ENCODE data around the gene FLII. TPM values are rescaled to one million over a fixed set of nuclear protein-coding genes. Genes with fewer than 3 reads are reported as not detected.

FLII gene
- total RNA-seq, 4 donors from 2014 or later, result 93.0 to 307 (median 144) TPM

DNA sequence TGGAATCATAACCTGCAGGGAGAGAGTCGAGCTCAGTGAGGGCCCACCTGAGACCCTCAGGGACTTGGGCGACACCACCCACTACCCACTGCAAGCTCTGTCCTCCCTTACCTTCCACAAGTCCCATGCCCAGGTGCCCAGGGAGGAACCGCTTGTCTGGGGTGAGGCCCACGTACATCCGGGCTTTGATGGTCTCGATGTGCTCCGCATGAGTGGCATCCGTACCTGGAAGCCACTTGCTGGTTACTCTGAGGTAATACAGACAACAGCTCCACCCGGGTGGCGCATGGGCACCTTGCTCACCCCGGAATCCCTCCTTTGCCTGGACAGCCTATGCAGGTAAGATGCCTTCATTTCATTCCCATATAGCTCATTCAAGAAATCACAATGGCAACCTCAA is 26.8 kb upstream of the FLII start:
- intact Hi-C loops (cut with DNase I; ENCODE audit: low total_unique reads), result no loop called here
- Histone ChIP-seq H3K9me3 (no peaks in the 10 kb centered on the region), H3K27me3 (no peaks in the 10 kb centered on the region), H3K4me1 (no peaks in the 10 kb centered on the region), H3K36me3 (no peaks in the 10 kb centered on the region), H3K4me3 (no peak overlapping the region), H3K27ac (no peak overlapping the region)
- no peak for TF ChIP-seq POLR2A (IDR thresholded peaks at IDR 0.05)
- TF ChIP-seq, protein P1, sequence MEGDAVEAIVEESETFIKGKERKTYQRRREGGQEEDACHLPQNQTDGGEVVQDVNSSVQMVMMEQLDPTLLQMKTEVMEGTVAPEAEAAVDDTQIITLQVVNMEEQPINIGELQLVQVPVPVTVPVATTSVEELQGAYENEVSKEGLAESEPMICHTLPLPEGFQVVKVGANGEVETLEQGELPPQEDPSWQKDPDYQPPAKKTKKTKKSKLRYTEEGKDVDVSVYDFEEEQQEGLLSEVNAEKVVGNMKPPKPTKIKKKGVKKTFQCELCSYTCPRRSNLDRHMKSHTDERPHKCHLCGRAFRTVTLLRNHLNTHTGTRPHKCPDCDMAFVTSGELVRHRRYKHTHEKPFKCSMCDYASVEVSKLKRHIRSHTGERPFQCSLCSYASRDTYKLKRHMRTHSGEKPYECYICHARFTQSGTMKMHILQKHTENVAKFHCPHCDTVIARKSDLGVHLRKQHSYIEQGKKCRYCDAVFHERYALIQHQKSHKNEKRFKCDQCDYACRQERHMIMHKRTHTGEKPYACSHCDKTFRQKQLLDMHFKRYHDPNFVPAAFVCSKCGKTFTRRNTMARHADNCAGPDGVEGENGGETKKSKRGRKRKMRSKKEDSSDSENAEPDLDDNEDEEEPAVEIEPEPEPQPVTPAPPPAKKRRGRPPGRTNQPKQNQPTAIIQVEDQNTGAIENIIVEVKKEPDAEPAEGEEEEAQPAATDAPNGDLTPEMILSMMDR (IDR thresholded peaks at IDR 0.05), result no peak
- no peak for DNase-seq

DNA sequence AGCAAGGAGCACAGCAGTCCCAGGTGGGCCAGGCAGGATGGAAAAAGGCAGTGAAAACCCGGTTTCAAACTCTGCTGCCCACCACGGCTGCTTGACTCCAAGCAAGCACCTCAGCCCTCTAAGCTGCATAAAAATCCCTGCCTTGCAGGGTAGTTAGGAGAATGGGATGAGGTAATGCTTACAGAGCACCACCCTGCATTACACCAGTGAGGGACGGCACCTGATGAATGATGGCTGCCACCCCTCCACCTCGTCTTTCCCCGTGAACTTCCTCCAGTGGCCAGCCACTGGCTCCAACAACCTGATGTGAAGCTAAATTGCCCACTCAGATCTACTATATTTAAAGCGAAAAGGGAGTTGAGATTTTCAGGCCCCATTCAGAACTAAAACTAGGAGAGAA is 23.2 kb upstream of the FLII start:
- H3K27ac ChIP-seq, result no peak overlapping the region
- H3K4me3 ChIP-seq, result no peak overlapping the region
- intact Hi-C loops (cut with DNase I; ENCODE audit: low total_unique reads), result no loop called here
- no peaks in the 10 kb centered on the region for H3K27me3 ChIP-seq
- TF ChIP-seq, protein P1 (IDR thresholded peaks at IDR 0.05), result no peak
- no peak for TF ChIP-seq POLR2A (IDR thresholded peaks at IDR 0.05)
- DNase-seq, result no peak
- H3K9me3 ChIP-seq, result no peaks in the 10 kb centered on the region
- no peaks in the 10 kb centered on the region for H3K36me3 ChIP-seq
- H3K4me1 ChIP-seq, result no peaks in the 10 kb centered on the region

DNA sequence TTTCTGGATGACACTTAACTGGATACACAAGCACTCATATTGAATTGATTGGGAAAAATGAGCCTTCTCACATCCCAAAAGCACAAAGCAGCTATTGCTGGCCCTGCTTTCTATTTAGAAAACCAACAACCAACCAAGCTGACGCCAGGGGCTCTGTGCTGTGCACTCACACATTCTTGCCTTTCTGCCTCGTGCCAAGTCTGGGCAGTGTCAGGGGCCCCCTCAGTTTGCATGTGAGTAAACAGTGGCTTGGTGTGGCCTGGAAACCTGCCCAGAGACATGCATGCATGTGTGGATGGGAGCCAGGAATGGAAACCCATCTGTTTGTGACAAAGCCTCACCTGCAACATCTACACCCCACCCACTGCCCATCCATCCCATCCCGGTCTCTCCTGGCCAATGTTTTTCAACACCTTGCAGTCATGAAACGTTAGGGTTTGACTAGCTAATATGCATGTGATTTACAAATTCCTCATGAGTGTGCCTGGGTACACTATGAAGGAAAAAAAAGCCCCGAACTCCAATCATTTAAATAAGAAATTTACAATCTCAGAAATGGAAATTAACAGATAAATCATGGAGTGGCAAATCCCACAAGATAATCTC is 22.3 kb upstream of the FLII start:
- Histone ChIP-seq H3K9me3 (no peaks in the 10 kb centered on the region), H3K4me3 (no peak overlapping the region), H3K27ac (no peak overlapping the region), H3K36me3 (no peaks in the 10 kb centered on the region), H3K4me1 (no peaks in the 10 kb centered on the region), H3K27me3 (no peaks in the 10 kb centered on the region)
- TF ChIP-seq POLR2A (IDR thresholded peaks at IDR 0.05), result no peak
- TF ChIP-seq, protein P1 (IDR thresholded peaks at IDR 0.05), result no peak
- no peak for DNase-seq
- intact Hi-C loops (cut with DNase I; ENCODE audit: low total_unique reads), result no loop called here

DNA sequence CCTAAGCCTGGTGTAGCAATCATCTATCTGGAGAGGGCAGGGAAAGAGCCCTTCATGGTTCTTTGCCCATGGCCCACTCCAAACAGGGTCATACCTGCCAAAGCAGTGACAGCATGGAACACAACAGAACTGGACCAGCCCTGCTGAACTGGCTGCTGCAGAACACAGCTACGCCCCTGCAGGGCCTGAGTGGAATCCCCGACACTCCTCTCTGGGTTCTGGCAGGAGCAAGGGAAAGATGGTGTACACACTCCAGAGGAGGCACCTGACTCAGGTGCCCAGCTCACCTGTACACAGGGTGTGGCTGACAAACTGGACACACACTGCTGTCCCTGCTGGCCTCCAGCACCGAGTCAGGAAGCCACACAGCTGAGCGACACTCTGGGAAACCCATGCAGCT is 21.7 kb upstream of the FLII start:
- Histone ChIP-seq H3K36me3 (no peaks in the 10 kb centered on the region), H3K27me3 (no peaks in the 10 kb centered on the region), H3K27ac (no peak overlapping the region), H3K4me1 (no peaks in the 10 kb centered on the region), H3K4me3 (no peak overlapping the region), H3K9me3 (no peaks in the 10 kb centered on the region)
- no peak for DNase-seq
- TF ChIP-seq POLR2A (IDR thresholded peaks at IDR 0.05), result no peak
- TF ChIP-seq, protein P1 (IDR thresholded peaks at IDR 0.05), result no peak
- intact Hi-C loops (cut with DNase I; ENCODE audit: low total_unique reads), result no loop called here

DNA sequence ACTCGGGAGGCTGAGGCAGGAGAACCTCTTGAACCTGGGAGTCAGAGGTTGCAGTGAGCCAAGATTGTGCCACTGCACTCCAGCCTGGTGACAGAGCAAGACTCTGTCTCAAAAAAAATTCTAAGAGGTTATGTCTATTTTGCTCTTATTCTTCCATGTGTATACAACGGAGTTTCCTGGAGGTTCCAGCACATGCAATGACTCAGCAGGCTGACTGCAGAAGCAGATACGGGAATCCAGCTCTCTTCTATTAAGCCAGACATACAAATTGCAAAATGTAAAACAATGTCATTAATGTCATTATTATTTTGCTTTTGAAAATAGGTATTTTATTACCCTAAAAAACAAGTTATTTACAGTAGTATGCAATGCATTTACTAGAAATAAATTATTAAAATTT is 20.3 kb upstream of the FLII start:
- no peak for DNase-seq
- Histone ChIP-seq H3K27ac (no peak overlapping the region), H3K27me3 (no peaks in the 10 kb centered on the region), H3K9me3 (no peaks in the 10 kb centered on the region), H3K4me1 (no peaks in the 10 kb centered on the region), H3K36me3 (no peaks in the 10 kb centered on the region), H3K4me3 (no peak overlapping the region)
- intact Hi-C loops (cut with DNase I; ENCODE audit: low total_unique reads), result no loop called here
- TF ChIP-seq, protein P1 (IDR thresholded peaks at IDR 0.05), result no peak
- TF ChIP-seq POLR2A (IDR thresholded peaks at IDR 0.05), result no peak
